Vagina (tissue), 2 donors: ENCODE data around the gene ITPR3. TPM values are rescaled to one million over a fixed set of nuclear protein-coding genes. Genes with fewer than 3 reads are reported as not detected.

Experiments used
- DNase-seq, 2 donors: peaks; one replicate each; pipeline ENCODE4 v3.0.0-alpha.2; 2017; ENCODE audit errors: extremely low spot score in 2 of 2
- H3K27ac ChIP-seq: fragments of 200-600 bp; sonication (generic); one replicate; pipeline ENCODE4 v1.5.1; 2019
- H3K27me3 ChIP-seq: fragments of 200-600 bp; sonication (generic); one replicate; pipeline ENCODE4 v1.5.1; 2019
- H3K36me3 ChIP-seq, 2 donors: fragments of 200-600 bp; sonication (generic); one replicate each; pipeline ENCODE4 v1.5.1; 2017 to 2019
- H3K4me1 ChIP-seq: fragments of 200-600 bp; sonication (generic); one replicate; pipeline ENCODE4 v1.5.1; 2019
- H3K4me3 ChIP-seq, 2 donors: fragments of 200-600 bp; sonication (generic); 1 replicate in 1 of 2; 2 replicates in 1 of 2; pipeline ENCODE4 v1.5.1; 2016 to 2019
- H3K9me3 ChIP-seq: fragments of 200-600 bp; sonication (generic); one replicate; pipeline ENCODE4 v1.5.1; 2019
- CTCF ChIP-seq, 3 experiments: fragments of 450-650 bp in 2 of 3; fragments of 200-600 bp in 1 of 3; sonication (generic) in 1 of 3; IDR thresholded peaks; one replicate each; pipeline ENCODE4 v1.5.1; 2017 to 2019; ENCODE audit warnings: antibody characterized with exemption in 3 of 3, mild to moderate bottlenecking in 2 of 3, moderate library complexity in 2 of 3
- POLR2A ChIP-seq, 2 donors: fragments of 450-650 bp; IDR thresholded peaks; one replicate each; pipeline ENCODE4 v1.6.1; 2017; ENCODE audit warnings: antibody characterized with exemption in 2 of 2, mild to moderate bottlenecking in 2 of 2, moderate library complexity in 2 of 2
- POLR2AphosphoS5 ChIP-seq, 2 donors: sonication (generic); formaldehyde crosslinking; IDR thresholded peaks; one replicate each; pipeline ENCODE4 v1.9.0; 2017; ENCODE audit warnings: antibody characterized with exemption in 2 of 2, mild to moderate bottlenecking in 2 of 2, low read depth in 1 of 2; ENCODE audit not compliant: insufficient read depth in 1 of 2
- intact Hi-C: fragments of 100-400 bp; cut with DNase I; formaldehyde crosslinking; loops from one replicate; pipeline ENCODE4 v1.15.1; 2023
- total RNA-seq: library from RNA; depleted of rRNA; stranded (reverse); fragments of >200 nt; gene quantifications from one replicate; pipeline ENCODE4 v1.2.3, GENCODE V29; 2016

The ITPR3 gene
- total RNA-seq, 1 donor from 2014 or later = 50.1 TPM

- peak overlapping the region; percentile 66 for H3K27ac ChIP-seq
- intact Hi-C loops = no loop called here
- peaks cover 6% of the 10 kb centered on the region for H3K4me1 ChIP-seq
- H3K36me3 ChIP-seq = peaks cover 0 to 48% of the 10 kb centered on the region in 2 donors
- no peaks in the 10 kb centered on the region for H3K9me3 ChIP-seq
- no peaks in the 10 kb centered on the region for H3K27me3 ChIP-seq
- H3K4me3 ChIP-seq = no peak overlapping the region
- TF ChIP-seq POLR2AphosphoS5 (IDR thresholded peaks at IDR 0.05; ENCODE audit: insufficient read depth in 1 of 2, low read depth in 1 of 2) = no peak
- no peak for TF ChIP-seq POLR2A (IDR thresholded peaks at IDR 0.05)
- no peak for TF ChIP-seq CTCF (IDR thresholded peaks at IDR 0.05)
- no peak for DNase-seq
Measured at GRCh38 chr6:33677143-33677660, 56.1 kb downstream of the ITPR3 start.

GRCh38 chr6:33677689-33678088 is 56.6 kb downstream of the ITPR3 start:
- Histone ChIP-seq H3K27ac (peak overlapping the region; percentile 66), H3K4me1 (peaks cover 1% of the 10 kb centered on the region), H3K9me3 (no peaks in the 10 kb centered on the region), H3K36me3 (peaks cover 0 to 50% of the 10 kb centered on the region in 2 donors), H3K27me3 (no peaks in the 10 kb centered on the region), H3K4me3 (no peak overlapping the region)
- no peak for DNase-seq
- intact Hi-C loops = no loop called here
- no peak for TF ChIP-seq CTCF (IDR thresholded peaks at IDR 0.05)
- TF ChIP-seq POLR2A (IDR thresholded peaks at IDR 0.05) = no peak
- no peak for TF ChIP-seq POLR2AphosphoS5 (IDR thresholded peaks at IDR 0.05; ENCODE audit: insufficient read depth in 1 of 2, low read depth in 1 of 2)

- intact Hi-C loops = no loop called here
- Histone ChIP-seq H3K4me3 (no peak overlapping the region), H3K4me1 (no peaks in the 10 kb centered on the region), H3K36me3 (peaks cover 0 to 53% of the 10 kb centered on the region in 2 donors), H3K9me3 (no peaks in the 10 kb centered on the region), H3K27me3 (no peaks in the 10 kb centered on the region), H3K27ac (no peak overlapping the region)
- DNase-seq = no peak
- TF ChIP-seq POLR2A (IDR thresholded peaks at IDR 0.05) (no peak), CTCF (IDR thresholded peaks at IDR 0.05) (no peak), POLR2AphosphoS5 (IDR thresholded peaks at IDR 0.05; ENCODE audit: insufficient read depth in 1 of 2, low read depth in 1 of 2) (no peak)
Measured at GRCh38 chr6:33678233-33678931, 57.3 kb downstream of the ITPR3 start.

GRCh38 chr6:33678932-33679490 is 57.9 kb downstream of the ITPR3 start:
- Histone ChIP-seq H3K4me3 (no peak overlapping the region), H3K27ac (no peak overlapping the region), H3K36me3 (peaks cover 0 to 49% of the 10 kb centered on the region in 2 donors), H3K27me3 (no peaks in the 10 kb centered on the region), H3K4me1 (no peaks in the 10 kb centered on the region), H3K9me3 (no peaks in the 10 kb centered on the region)
- DNase-seq = no peak
- TF ChIP-seq POLR2A (IDR thresholded peaks at IDR 0.05) (no peak), CTCF (IDR thresholded peaks at IDR 0.05) (no peak), POLR2AphosphoS5 (IDR thresholded peaks at IDR 0.05; ENCODE audit: insufficient read depth in 1 of 2, low read depth in 1 of 2) (no peak)
- intact Hi-C loops = no loop called here

- intact Hi-C loops = no loop called here
- H3K36me3 ChIP-seq = peaks cover 0 to 49% of the 10 kb centered on the region in 2 donors
Measured at GRCh38 chr6:33679761-33680160, 58.6 kb downstream of the ITPR3 start.

More at GRCh38 chr6:33679761-33680160, 58.6 kb downstream of the ITPR3 start:
- no peak for DNase-seq
- TF ChIP-seq POLR2A (IDR thresholded peaks at IDR 0.05) (no peak), POLR2AphosphoS5 (IDR thresholded peaks at IDR 0.05; ENCODE audit: insufficient read depth in 1 of 2, low read depth in 1 of 2) (no peak), CTCF (IDR thresholded peaks at IDR 0.05) (no peak)
- Histone ChIP-seq H3K27me3 (no peaks in the 10 kb centered on the region), H3K9me3 (no peaks in the 10 kb centered on the region), H3K27ac (no peak overlapping the region), H3K4me3 (no peak overlapping the region), H3K4me1 (no peaks in the 10 kb centered on the region)
